Uterus (tissue), 4 donors: ENCODE results near the gene TSPO2. TPM values are rescaled to one million over a fixed set of nuclear protein-coding genes. Genes with fewer than 3 reads are reported as not detected.

Experiments
- DNase-seq, 2 donors: peaks; one replicate each; pipeline ENCODE4 v3.0.0-alpha.2; 2019 to 2020
- H3K27ac ChIP-seq, 2 donors: fragments of 200-600 bp; sonication (generic); 1 replicate in 1 of 2; 2 replicates in 1 of 2; pipeline ENCODE4 v1.5.1; 2016 to 2018
- H3K27me3 ChIP-seq, 2 donors: fragments of 200-600 bp; sonication (generic); one replicate each; pipeline ENCODE4 v1.5.1; 2018 to 2019; ENCODE audit warnings: control low read depth in 1 of 2
- H3K36me3 ChIP-seq, 2 donors: fragments of 200-600 bp; sonication (generic); one replicate each; pipeline ENCODE4 v1.5.1; 2019; ENCODE audit warnings: control low read depth in 1 of 2
- H3K4me1 ChIP-seq, 2 donors: fragments of 200-600 bp; sonication (generic); one replicate each; pipeline ENCODE4 v1.5.1; 2018 to 2019; ENCODE audit warnings: control low read depth in 1 of 2
- H3K4me3 ChIP-seq, 2 donors: fragments of 200-600 bp; sonication (generic); 1 replicate in 1 of 2; 2 replicates in 1 of 2; pipeline ENCODE4 v1.5.1; 2018 to 2019; ENCODE audit warnings: mild to moderate bottlenecking in 1 of 2
- H3K9me3 ChIP-seq, 2 donors: fragments of 200-600 bp; sonication (generic); one replicate each; pipeline ENCODE4 v1.5.1; 2019; ENCODE audit warnings: control low read depth in 1 of 2
- CTCF ChIP-seq, 4 experiments: fragments of 200-600 bp in 2 of 4; fragments of 450-650 bp in 2 of 4; sonication (generic) in 2 of 4; IDR thresholded peaks; one replicate each; pipeline ENCODE4 v1.5.1; 2016 to 2019; ENCODE audit warnings: antibody characterized with exemption in 4 of 4, mild to moderate bottlenecking in 2 of 4, moderate library complexity in 1 of 4
- POLR2A ChIP-seq, 2 donors: fragments of 450-650 bp; IDR thresholded peaks; one replicate each; pipeline ENCODE4 v1.6.1; 2016; ENCODE audit warnings: antibody characterized with exemption in 2 of 2, mild to moderate bottlenecking in 1 of 2, moderate library complexity in 1 of 2
- intact Hi-C: fragments of 100-400 bp; cut with DNase I; formaldehyde crosslinking; loops from one replicate; pipeline ENCODE4 v1.15.1; 2023; ENCODE audit warnings: low total_unique reads
- total RNA-seq, 4 donors: library from RNA; depleted of rRNA in 3 of 4; stranded (reverse); fragments of >200 nt in 3 of 4; gene quantifications; one replicate each; pipeline versions ENCODE4 v1.1.0 to v1.2.4, GENCODE V29; 2014 to 2023
- donor health status: DM: yes; HTN: yes; CAD: no.

TSPO2 gene
- total RNA-seq, 4 donors from 2014 or later: not detected

- DNase-seq: no peak
- Histone ChIP-seq H3K4me1 (no peaks in the 10 kb centered on the region), H3K27ac (no peak overlapping the region), H3K4me3 (no peak overlapping the region), H3K9me3 (no peaks in the 10 kb centered on the region), H3K36me3 (no peaks in the 10 kb centered on the region), H3K27me3 (no peaks in the 10 kb centered on the region)
- intact Hi-C loops: no loop called here
- no peak for TF ChIP-seq POLR2A (IDR thresholded peaks at IDR 0.05)
- TF ChIP-seq CTCF (IDR thresholded peaks at IDR 0.05): no peak
Observed at GRCh38 chr6:41062056-41062455, 19.8 kb downstream of the TSPO2 start.

- H3K27ac ChIP-seq: no peak overlapping the region
- H3K27me3 ChIP-seq: no peaks in the 10 kb centered on the region
- no peak for TF ChIP-seq CTCF (IDR thresholded peaks at IDR 0.05)
- TF ChIP-seq POLR2A (IDR thresholded peaks at IDR 0.05): no peak
- DNase-seq: no peak
- H3K4me1 ChIP-seq: no peaks in the 10 kb centered on the region
- no peak overlapping the region for H3K4me3 ChIP-seq
- no peaks in the 10 kb centered on the region for H3K36me3 ChIP-seq
- H3K9me3 ChIP-seq: no peaks in the 10 kb centered on the region
- intact Hi-C loops: no loop called here
Observed at GRCh38 chr6:41063884-41064285, 21.6 kb downstream of the TSPO2 start.

GRCh38 chr6:41064841-41065240 lies 22.6 kb downstream of the TSPO2 start:
- intact Hi-C loops: no loop called here
- H3K27ac ChIP-seq: no peak overlapping the region
- TF ChIP-seq CTCF (IDR thresholded peaks at IDR 0.05) (no peak), POLR2A (IDR thresholded peaks at IDR 0.05) (no peak)

GRCh38 chr6:41065550-41066026 lies 23.3 kb downstream of the TSPO2 start:
- no peak overlapping the region for H3K27ac ChIP-seq
- H3K4me1 ChIP-seq: peaks cover 0 to 6% of the 10 kb centered on the region in 2 donors
- no peak for DNase-seq
- H3K9me3 ChIP-seq: no peaks in the 10 kb centered on the region
- H3K36me3 ChIP-seq: no peaks in the 10 kb centered on the region
- TF ChIP-seq POLR2A (IDR thresholded peaks at IDR 0.05): no peak
- TF ChIP-seq CTCF (IDR thresholded peaks at IDR 0.05): no peak
- no peaks in the 10 kb centered on the region for H3K27me3 ChIP-seq
- H3K4me3 ChIP-seq: no peak overlapping the region
- intact Hi-C loops: no loop called here

More at GRCh38 chr6:41064841-41065240, 22.6 kb downstream of the TSPO2 start:
- DNase-seq: no peak
- Histone ChIP-seq H3K36me3 (no peaks in the 10 kb centered on the region), H3K9me3 (no peaks in the 10 kb centered on the region), H3K4me3 (no peak overlapping the region), H3K4me1 (no peaks in the 10 kb centered on the region), H3K27me3 (no peaks in the 10 kb centered on the region)

- Histone ChIP-seq H3K4me3 (no peak overlapping the region), H3K36me3 (no peaks in the 10 kb centered on the region), H3K9me3 (no peaks in the 10 kb centered on the region), H3K27me3 (no peaks in the 10 kb centered on the region), H3K4me1 (peaks cover 0 to 12% of the 10 kb centered on the region in 2 donors), H3K27ac (no peak overlapping the region)
- peak; percentile 70 to 72 for DNase-seq
- intact Hi-C loops: no loop called here
- TF ChIP-seq POLR2A (IDR thresholded peaks at IDR 0.05) (no peak), CTCF (IDR thresholded peaks at IDR 0.05) (peak; percentile 69 to 83 (median 74))
Observed at GRCh38 chr6:41066867-41067304, 24.6 kb downstream of the TSPO2 start.
